NCI-H1048 (cell line): Measurements from ENCODE around the gene RAC2.

Source experiments
- DNase-seq: peaks from one replicate; lab custom pipeline; 2025; lab: John Stamatoyannopoulos, UW

RAC2 gene

GRCh38 chr22:37221424-37222333, 22.4 kb downstream of the RAC2 start:
- no peak for DNase-seq

- DNase-seq, result no peak
Observed at GRCh38 chr22:37220543-37220981, 23.5 kb downstream of the RAC2 start.

GRCh38 chr22:37219533-37219932, 24.5 kb downstream of the RAC2 start:
- no peak for DNase-seq

GRCh38 chr22:37218771-37219411, 25.2 kb downstream of the RAC2 start:
- no peak for DNase-seq

GRCh38 chr22:37218399-37218770, 25.7 kb downstream of the RAC2 start:
- no peak for DNase-seq

- DNase-seq, result no peak
Observed at GRCh38 chr22:37215890-37216289, 28.2 kb downstream of the RAC2 start.

- DNase-seq, result no peak
Observed at GRCh38 chr22:37214731-37215030, 29.4 kb downstream of the RAC2 start.

- no peak for DNase-seq
Observed at GRCh38 chr22:37213941-37214730, 29.9 kb downstream of the RAC2 start.

- DNase-seq, result no peak
Observed at GRCh38 chr22:37213218-37213855, 30.7 kb downstream of the RAC2 start.

GRCh38 chr22:37212174-37212906, 31.7 kb downstream of the RAC2 start, which contains the start of gene SSTR3:
SSTR3 (minus strand) TSS chr22:37212477; CDS start chr22:37207803, 4,674 bp downstream.
- DNase-seq, result no peak

GRCh38 chr22:37211866-37212173, 32.2 kb downstream of the RAC2 start:
- DNase-seq, result no peak

GRCh38 chr22:37211075-37211865, 32.8 kb downstream of the RAC2 start:
- DNase-seq, result no peak

- no peak for DNase-seq
Observed at GRCh38 chr22:37210041-37210803, 33.8 kb downstream of the RAC2 start.

GRCh38 chr22:37209140-37209845, 34.8 kb downstream of the RAC2 start:
- DNase-seq, result no peak

- no peak for DNase-seq
Observed at GRCh38 chr22:37208401-37209139, 35.5 kb downstream of the RAC2 start.

GRCh38 chr22:37207981-37208380, 36.1 kb downstream of the RAC2 start:
- DNase-seq, result no peak

GRCh38 chr22:37206841-37207821, 36.9 kb downstream of the RAC2 start:
- no peak for DNase-seq
